ENCODE results near the gene RPL14. TPM values are rescaled to one million over a fixed set of nuclear protein-coding genes. Genes with fewer than 3 reads are reported as not detected.

RPL14 gene
- total RNA-seq, 6 experiments from 2014 or later, result 173 to 573 (median 551) TPM

DNA sequence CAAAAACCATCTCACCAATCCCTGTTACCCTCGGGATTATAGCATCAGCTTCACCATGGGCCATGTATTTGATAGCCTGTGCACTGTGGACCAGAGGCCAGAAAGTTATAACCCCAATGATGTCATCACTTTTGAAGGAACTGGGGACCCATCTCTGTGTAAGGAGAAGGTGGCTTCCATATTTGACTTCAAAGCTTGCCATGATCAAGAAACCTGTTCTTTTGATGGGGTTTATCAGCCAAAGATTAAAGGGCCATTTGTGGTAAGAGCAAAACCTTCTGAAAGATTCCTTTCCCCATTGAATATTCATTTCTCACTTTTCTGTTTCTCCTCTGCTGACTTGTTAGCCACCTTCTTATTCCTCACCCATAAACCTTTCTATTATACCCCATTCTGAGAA, 34.3 kb upstream of the RPL14 start:
- intact Hi-C loops (cut with DNase I), result no loop called here
- DNase-seq, result no peak
- WGBS (ENCODE audit: insufficient coverage, low coverage, low lambda C conversion rate, missing lambda C conversion rate), result 64% methylated on average over 1 of the region's 1 CpG
- H3K27me3 ChIP-seq, result no peaks in the 10 kb centered on the region
- H3K27ac ChIP-seq, result no peak overlapping the region
- no peaks in the 10 kb centered on the region for H3K9me3 ChIP-seq
- no peak overlapping the region for H3K4me3 ChIP-seq
- no peak for ATAC-seq
- H3K4me1 ChIP-seq, result no peaks in the 10 kb centered on the region
- no peak for TF ChIP-seq POLR2A (IDR thresholded peaks at IDR 0.05)
- no peaks in the 10 kb centered on the region for H3K36me3 ChIP-seq

- intact Hi-C loops (cut with DNase I), result no loop called here
- H3K27ac ChIP-seq, result no peak overlapping the region
- no peaks in the 10 kb centered on the region for H3K36me3 ChIP-seq
- no peaks in the 10 kb centered on the region for H3K9me3 ChIP-seq
- 81% methylated on average over 2 of the region's 8 CpGs for WGBS (ENCODE audit: insufficient coverage, low coverage, low lambda C conversion rate, missing lambda C conversion rate)
- no peaks in the 10 kb centered on the region for H3K4me1 ChIP-seq
- no peak for TF ChIP-seq POLR2A (IDR thresholded peaks at IDR 0.05)
- TF ChIP-seq CTCF (IDR thresholded peaks at IDR 0.05), result no peak
- no peak for ATAC-seq
- H3K27me3 ChIP-seq, result no peaks in the 10 kb centered on the region
- no peak for DNase-seq
- no peak overlapping the region for H3K4me3 ChIP-seq
Observed at GRCh38 chr3:40427045-40427669, 30.0 kb upstream of the RPL14 start.

GRCh38 chr3:40432793-40433192, 24.3 kb upstream of the RPL14 start:
- Histone ChIP-seq H3K4me1 (no peaks in the 10 kb centered on the region), H3K27me3 (no peaks in the 10 kb centered on the region), H3K4me3 (no peak overlapping the region), H3K27ac (no peak overlapping the region), H3K36me3 (no peaks in the 10 kb centered on the region), H3K9me3 (no peaks in the 10 kb centered on the region)
- DNase-seq (no peak), ATAC-seq (no peak)
- no peak for TF ChIP-seq CTCF (IDR thresholded peaks at IDR 0.05)
- no peak for TF ChIP-seq POLR2A (IDR thresholded peaks at IDR 0.05)
- WGBS (ENCODE audit: insufficient coverage, low coverage, low lambda C conversion rate, missing lambda C conversion rate), result 85% methylated on average over 2 of the region's 2 CpGs
- intact Hi-C loops (cut with DNase I), result no loop called here

DNA sequence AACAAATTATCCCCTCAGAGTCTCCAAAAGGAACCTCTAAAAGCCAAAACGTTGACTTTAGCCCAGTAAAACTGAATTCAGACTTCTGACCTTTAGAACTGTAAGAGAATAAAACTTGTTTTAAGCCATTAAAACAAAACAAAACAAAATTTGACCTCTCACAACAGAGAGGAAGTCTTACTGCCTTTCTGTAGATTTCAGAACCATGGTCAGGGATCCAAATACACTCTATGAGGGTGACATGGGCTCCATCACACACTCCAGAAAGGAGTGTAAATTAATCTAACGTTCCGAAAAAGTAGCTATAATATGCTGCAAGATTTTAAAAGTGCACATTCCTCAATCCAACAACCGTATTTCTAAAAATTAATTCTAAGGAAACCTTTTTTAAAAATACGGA, 19.2 kb upstream of the RPL14 start:
- Histone ChIP-seq H3K4me1 (no peaks in the 10 kb centered on the region), H3K27me3 (no peaks in the 10 kb centered on the region), H3K9me3 (no peaks in the 10 kb centered on the region), H3K27ac (no peak overlapping the region), H3K4me3 (no peak overlapping the region), H3K36me3 (no peaks in the 10 kb centered on the region)
- ATAC-seq (no peak), DNase-seq (no peak)
- TF ChIP-seq POLR2A (IDR thresholded peaks at IDR 0.05) (no peak), CTCF (IDR thresholded peaks at IDR 0.05) (no peak)
- intact Hi-C loops (cut with DNase I), result no loop called here
- 78% methylated on average over 5 of the region's 5 CpGs for WGBS (ENCODE audit: insufficient coverage, low coverage, low lambda C conversion rate, missing lambda C conversion rate)

DNA sequence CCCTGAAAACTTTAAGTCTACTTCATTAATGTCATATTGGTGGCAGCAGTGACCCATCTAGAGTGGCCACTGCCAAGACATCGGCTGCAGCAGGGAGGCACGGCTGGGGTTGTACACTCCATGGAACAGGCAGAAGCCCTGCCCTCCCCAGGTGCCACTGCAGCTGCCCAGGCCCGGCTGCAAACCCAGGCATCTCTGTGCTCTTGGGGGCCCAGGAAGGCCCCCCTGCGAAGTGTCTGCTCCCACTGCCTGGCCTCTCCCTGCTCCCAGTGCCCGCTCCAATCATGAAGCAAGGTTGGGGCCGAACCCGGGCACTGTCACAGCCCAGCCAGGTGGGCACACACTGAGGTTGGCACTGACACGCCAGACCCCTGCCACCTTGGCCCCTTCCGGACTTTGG, 12.1 kb upstream of the RPL14 start:
- DNase-seq, result no peak

More for the DNA sequence above, 12.1 kb upstream of the RPL14 start:
- Histone ChIP-seq H3K27ac (no peak overlapping the region), H3K9me3 (no peaks in the 10 kb centered on the region), H3K27me3 (no peaks in the 10 kb centered on the region), H3K4me1 (no peaks in the 10 kb centered on the region), H3K36me3 (peaks cover 0 to 19% (median 0%) of the 10 kb centered on the region in 4 donors), H3K4me3 (no peak overlapping the region)
- TF ChIP-seq POLR2A (IDR thresholded peaks at IDR 0.05), result no peak
- no peak for TF ChIP-seq CTCF (IDR thresholded peaks at IDR 0.05)
- WGBS (ENCODE audit: insufficient coverage, low coverage, low lambda C conversion rate, missing lambda C conversion rate), result 100% methylated on average over 4 of the region's 9 CpGs
- no peak for ATAC-seq
- intact Hi-C loops (cut with DNase I), result no loop called here

All from right lobe of liver (tissue), 6 donors.